Measurements from ENCODE around the gene PLEKHG7.
A peak's percentile ranks its signal among the peaks of the same experiment; 100 is the strongest.

PLEKHG7 gene

GRCh38 chr12:92707926-92708325, 5.1 kb downstream of the PLEKHG7 start:
- DNase-seq (ENCODE audit: low read depth): no peak

- DNase-seq (ENCODE audit: low read depth): no peak
Measured at GRCh38 chr12:92715625-92716024, 12.8 kb downstream of the PLEKHG7 start.

GRCh38 chr12:92717202-92717601, 14.4 kb downstream of the PLEKHG7 start:
- no peak for DNase-seq (ENCODE audit: low read depth)

- no peak for DNase-seq (ENCODE audit: low read depth)
Measured at GRCh38 chr12:92718483-92718990, 15.7 kb downstream of the PLEKHG7 start.

GRCh38 chr12:92719674-92720073, 16.9 kb downstream of the PLEKHG7 start:
- no peak for DNase-seq (ENCODE audit: low read depth)

GRCh38 chr12:92721130-92721529, 18.3 kb downstream of the PLEKHG7 start:
- no peak for DNase-seq (ENCODE audit: low read depth)

GRCh38 chr12:92721656-92722055, 18.9 kb downstream of the PLEKHG7 start:
- no peak for DNase-seq (ENCODE audit: low read depth)

GRCh38 chr12:92722897-92723296, 20.1 kb downstream of the PLEKHG7 start:
- no peak for DNase-seq (ENCODE audit: low read depth)

GRCh38 chr12:92726850-92727249, 24.1 kb downstream of the PLEKHG7 start:
- no peak for DNase-seq (ENCODE audit: low read depth)

- no peak for DNase-seq (ENCODE audit: low read depth)
Measured at GRCh38 chr12:92729773-92730305, 27.1 kb downstream of the PLEKHG7 start.

- DNase-seq (ENCODE audit: low read depth): no peak
Measured at GRCh38 chr12:92730758-92731157, 28.0 kb downstream of the PLEKHG7 start.

GRCh38 chr12:92732216-92732615, 29.4 kb downstream of the PLEKHG7 start:
- no peak for DNase-seq (ENCODE audit: low read depth)

GRCh38 chr12:92732716-92733115, 29.9 kb downstream of the PLEKHG7 start:
- DNase-seq (ENCODE audit: low read depth): no peak

GRCh38 chr12:92733181-92733580, 30.4 kb downstream of the PLEKHG7 start:
- no peak for DNase-seq (ENCODE audit: low read depth)

- no peak for DNase-seq (ENCODE audit: low read depth)
Measured at GRCh38 chr12:92733661-92734060, 30.9 kb downstream of the PLEKHG7 start.

- peak; percentile 86 for DNase-seq (ENCODE audit: low read depth)
Measured at GRCh38 chr12:92735131-92735721, 32.4 kb downstream of the PLEKHG7 start.

GRCh38 chr12:92736605-92737004, 33.8 kb downstream of the PLEKHG7 start:
- no peak for DNase-seq (ENCODE audit: low read depth)

- DNase-seq (ENCODE audit: low read depth): no peak
Measured at GRCh38 chr12:92737855-92738850, 35.4 kb downstream of the PLEKHG7 start.

- no peak for DNase-seq (ENCODE audit: low read depth)
Measured at GRCh38 chr12:92739113-92739512, 36.3 kb downstream of the PLEKHG7 start.

GRCh38 chr12:92740411-92740810, 37.6 kb downstream of the PLEKHG7 start:
- DNase-seq (ENCODE audit: low read depth): no peak

GRCh38 chr12:92743026-92743425, 40.2 kb downstream of the PLEKHG7 start:
- DNase-seq (ENCODE audit: low read depth): no peak

- DNase-seq (ENCODE audit: low read depth): peak; percentile 91
Measured at GRCh38 chr12:92745856-92746550, 43.2 kb downstream of the PLEKHG7 start.
